OCI-LY1 (cell line): ENCODE results near the gene KLHDC8A.

ENCODE experiments used
- H2AFZ ChIP-seq: fragments of 200-600 bp; sonication (generic), shearing (Covaris generic); 2 replicates; pipeline ENCODE4 v1.6.0; 2014; ENCODE audit warnings: antibody characterized with exemption, mild to moderate bottlenecking, low read length
- H3F3A ChIP-seq: fragments of 200-600 bp; sonication (generic), shearing (Covaris generic); 2 replicates; pipeline ENCODE4 v1.6.0; 2014; ENCODE audit warnings: mild to moderate bottlenecking, antibody characterized with exemption, low read length, moderate library complexity; ENCODE audit not compliant: insufficient read depth
- H3K27ac ChIP-seq: fragments of 200-600 bp; sonication (generic); 2 replicates; pipeline ENCODE4 v1.5.1; 2014; ENCODE audit warnings: low read length, mixed run types, mild to moderate bottlenecking, low read depth; ENCODE audit not compliant: poor library complexity, severe bottlenecking
- H3K27me3 ChIP-seq: fragments of 200-600 bp; sonication (generic); 2 replicates; pipeline ENCODE4 v1.6.0; 2014; ENCODE audit warnings: antibody characterized with exemption, mild to moderate bottlenecking, low read length, moderate library complexity; ENCODE audit not compliant: insufficient read depth
- H3K36me3 ChIP-seq: fragments of 200-600 bp; sonication (generic); 2 replicates; pipeline ENCODE4 v1.6.1; 2014; ENCODE audit warnings: mild to moderate bottlenecking, antibody characterized with exemption, low read length, moderate library complexity, mixed read lengths; ENCODE audit not compliant: insufficient read depth
- H3K4me1 ChIP-seq: fragments of 200-600 bp; sonication (generic); 2 replicates; pipeline ENCODE4 v1.5.1; 2014; ENCODE audit warnings: mild to moderate bottlenecking, low read length, moderate library complexity; ENCODE audit not compliant: insufficient read depth, severe bottlenecking
- H3K4me2 ChIP-seq: fragments of 200-600 bp; sonication (generic), shearing (Covaris generic); 2 replicates; pipeline ENCODE4 v1.6.1; 2014; ENCODE audit warnings: low read length
- H3K4me3 ChIP-seq: fragments of 200-600 bp; sonication (generic); 2 replicates; pipeline ENCODE4 v1.5.1; 2014; ENCODE audit warnings: low read length, low read depth, mild to moderate bottlenecking, mixed read lengths; ENCODE audit not compliant: poor library complexity, severe bottlenecking
- H3K79me2 ChIP-seq: fragments of 200-600 bp; shearing (Covaris generic); 2 replicates; pipeline ENCODE4 v1.6.1; 2016; ENCODE audit warnings: mixed run types, low read length, mixed read lengths; ENCODE audit not compliant: insufficient read depth
- H3K9ac ChIP-seq: fragments of 200-600 bp; sonication (generic), shearing (Covaris generic); 2 replicates; pipeline ENCODE4 v1.6.1; 2014; ENCODE audit warnings: mild to moderate bottlenecking, low read length, mixed read lengths
- H3K9me2 ChIP-seq: fragments of 200-600 bp; sonication (generic), shearing (Covaris generic); 2 replicates; pipeline ENCODE4 v1.6.1; 2014; ENCODE audit warnings: low read depth, mild to moderate bottlenecking, low read length, mixed read lengths
- H3K9me3 ChIP-seq: fragments of 200-600 bp; shearing (Covaris generic); 2 replicates; pipeline ENCODE4 v1.6.1; 2014; ENCODE audit warnings: low read length, mixed read lengths
- H4K20me1 ChIP-seq: fragments of 200-600 bp; sonication (generic), shearing (Covaris generic); 2 replicates; pipeline ENCODE4 v1.6.0; 2016; ENCODE audit warnings: mild to moderate bottlenecking, low read length; ENCODE audit not compliant: insufficient read depth
- CTCF ChIP-seq: fragments of 200-600 bp; sonication (generic), shearing (Covaris generic); IDR thresholded peaks from 2 replicates; pipeline ENCODE4 v1.5.1; 2017; ENCODE audit warnings: mild to moderate bottlenecking, antibody characterized with exemption, low read length, moderate library complexity, mixed read lengths
- EZH2 ChIP-seq: fragments of 200-600 bp; sonication (generic), shearing (Covaris generic); IDR thresholded peaks from 2 replicates; pipeline ENCODE4 v1.8.0; 2017; ENCODE audit warnings: borderline replicate concordance, mixed run types, mild to moderate bottlenecking, antibody characterized with exemption, low read length, moderate library complexity, mixed read lengths

The KLHDC8A gene

GRCh38 chr1:205353191-205353590 is 3.5 kb downstream of the KLHDC8A start:
- no peaks in the 10 kb centered on the region for H4K20me1 ChIP-seq
- H3K27me3 ChIP-seq, result peaks cover 5% of the 10 kb centered on the region; the same call in 1 of the 2 replicates
- H3K27ac ChIP-seq, result no peak overlapping the region
- no peaks in the 10 kb centered on the region for H3K9me2 ChIP-seq
- no peaks in the 10 kb centered on the region for H3K36me3 ChIP-seq
- H3K4me2 ChIP-seq, result no peak overlapping the region
- no peak overlapping the region for H2AFZ ChIP-seq
- no peak for TF ChIP-seq CTCF
- TF ChIP-seq EZH2, result no peak
- no peaks in the 10 kb centered on the region for H3K4me1 ChIP-seq
- H3F3A ChIP-seq, result no peaks in the 10 kb centered on the region
- no peak overlapping the region for H3K4me3 ChIP-seq
- H3K79me2 ChIP-seq, result no peaks in the 10 kb centered on the region
- no peaks in the 10 kb centered on the region for H3K9me3 ChIP-seq
- H3K9ac ChIP-seq, result no peak overlapping the region

GRCh38 chr1:205351984-205352713 is 4.6 kb downstream of the KLHDC8A start:
- Histone ChIP-seq H3K79me2 (no peaks in the 10 kb centered on the region), H4K20me1 (no peaks in the 10 kb centered on the region), H3K36me3 (no peaks in the 10 kb centered on the region), H3K9me3 (no peaks in the 10 kb centered on the region), H3K4me1 (no peaks in the 10 kb centered on the region), H3K4me2 (no peak overlapping the region), H3K27me3 (peaks cover 5% of the 10 kb centered on the region; the same call in 1 of the 2 replicates), H3F3A (no peaks in the 10 kb centered on the region), H3K9me2 (no peaks in the 10 kb centered on the region), H3K27ac (no peak overlapping the region), H3K4me3 (no peak overlapping the region), H3K9ac (no peak overlapping the region), H2AFZ (no peak overlapping the region)
- TF ChIP-seq EZH2 (no peak), CTCF (no peak)

- H3K27me3 ChIP-seq, result peaks cover 5% of the 10 kb centered on the region; the same call in 1 of the 2 replicates
- TF ChIP-seq CTCF, result no peak
- TF ChIP-seq EZH2, result no peak
- H4K20me1 ChIP-seq, result no peaks in the 10 kb centered on the region
- no peaks in the 10 kb centered on the region for H3K9me2 ChIP-seq
- H3K9me3 ChIP-seq, result no peaks in the 10 kb centered on the region
- H3K79me2 ChIP-seq, result no peaks in the 10 kb centered on the region
- H3K4me1 ChIP-seq, result no peaks in the 10 kb centered on the region
- H3K36me3 ChIP-seq, result no peaks in the 10 kb centered on the region
- no peak overlapping the region for H3K9ac ChIP-seq
- no peak overlapping the region for H2AFZ ChIP-seq
- no peak overlapping the region for H3K4me2 ChIP-seq
- H3F3A ChIP-seq, result no peaks in the 10 kb centered on the region
- no peak overlapping the region for H3K27ac ChIP-seq
- H3K4me3 ChIP-seq, result no peak overlapping the region
These were observed 6.0 kb downstream of the KLHDC8A start for GRCh38 chr1:205350691-205351141.
